Keratinocyte (primary cell): ENCODE measurements around the gene NCLN. TPM values are rescaled to one million over a fixed set of nuclear protein-coding genes. Genes with fewer than 3 reads are reported as not detected.

Experiments
- DNase-seq: peaks from one replicate; pipeline ENCODE4 v3.0.0-alpha.2; 2011; ENCODE audit warnings: low read depth, missing footprints, low spot score
- FAIRE-seq: peaks from 2 replicates; lab custom pipeline; 2011; peaks lifted over from hg19 to GRCh38; lab: Jason Lieb, UNC
- H2AFZ ChIP-seq: 2 replicates; pipeline ENCODE4 v1.6.0; 2012; ENCODE audit warnings: low read length, control low read depth, inconsistent platforms; ENCODE audit not compliant: control insufficient read depth
- H3K27ac ChIP-seq: 2 replicates; pipeline ENCODE4 v1.5.1; 2011; ENCODE audit warnings: low read length; ENCODE audit not compliant: control insufficient read depth, insufficient read depth
- H3K27me3 ChIP-seq: 3 replicates; pipeline ENCODE4 v1.6.0; 2011; ENCODE audit warnings: low read length; ENCODE audit not compliant: control insufficient read depth, insufficient read depth; ENCODE audit errors: extremely low read depth
- H3K36me3 ChIP-seq, 2 experiments: 2 replicates in 1 of 2; 3 replicates in 1 of 2; pipeline ENCODE4 v1.5.1; 2011; ENCODE audit warnings: low read length in 2 of 2, mild to moderate bottlenecking in 1 of 2; ENCODE audit not compliant: control insufficient read depth in 2 of 2, insufficient read depth in 2 of 2; ENCODE audit errors: extremely low read depth in 1 of 2
- H3K4me1 ChIP-seq: 3 replicates; pipeline ENCODE4 v1.5.1; 2011; ENCODE audit warnings: low read length; ENCODE audit not compliant: control insufficient read depth, insufficient read depth; ENCODE audit errors: extremely low read depth
- H3K4me2 ChIP-seq: 3 replicates; pipeline ENCODE4 v1.6.0; 2011; ENCODE audit warnings: low read depth, low read length; ENCODE audit not compliant: control insufficient read depth, insufficient read depth; ENCODE audit errors: extremely low read depth
- H3K4me3 ChIP-seq, 3 experiments: fragments of 200-600 bp in 1 of 3; sonication (generic) in 1 of 3; 2 replicates in 2 of 3; 3 replicates in 1 of 3; pipeline ENCODE4 v1.5.1; 2011 to 2016; ENCODE audit warnings: low read length in 3 of 3, mild to moderate bottlenecking in 3 of 3, control low read depth in 2 of 3, inconsistent platforms in 1 of 3, low read depth in 1 of 3, mixed read lengths in 1 of 3, mixed run types in 1 of 3, moderate library complexity in 1 of 3; ENCODE audit not compliant: control insufficient read depth in 2 of 3, insufficient read depth in 2 of 3; ENCODE audit errors: extremely low read depth in 1 of 3
- H3K79me2 ChIP-seq: 2 replicates; pipeline ENCODE4 v1.6.0; 2012; ENCODE audit warnings: low read length; ENCODE audit not compliant: control insufficient read depth, insufficient read depth
- H3K9ac ChIP-seq: 3 replicates; pipeline ENCODE4 v1.6.0; 2011; ENCODE audit warnings: low read length; ENCODE audit not compliant: control insufficient read depth, insufficient read depth; ENCODE audit errors: extremely low read depth
- H3K9me1 ChIP-seq: 3 replicates; pipeline ENCODE4 v1.6.0; 2011; ENCODE audit warnings: low read length; ENCODE audit not compliant: control insufficient read depth, insufficient read depth; ENCODE audit errors: extremely low read depth
- H3K9me3 ChIP-seq: 2 replicates; pipeline ENCODE4 v1.5.1; 2012; ENCODE audit warnings: low read depth, low read length; ENCODE audit not compliant: control insufficient read depth
- H4K20me1 ChIP-seq: 3 replicates; pipeline ENCODE4 v1.6.0; 2011; ENCODE audit warnings: low read length; ENCODE audit not compliant: control insufficient read depth, insufficient read depth; ENCODE audit errors: extremely low read depth
- EZH2 ChIP-seq: IDR thresholded peaks from one replicate; pipeline ENCODE4 v1.6.1; 2012; ENCODE audit warnings: inconsistent platforms, mild to moderate bottlenecking, low read length, moderate library complexity
- dilution Hi-C: fragments of 300-500 bp; cut with MboI; formaldehyde crosslinking; loops from one replicate; pipeline ENCODE4 v1.7.0; 2020; ENCODE audit warnings: low sequenced_read_pairs; ENCODE audit not compliant: extremely low pct_ligation_motif_present
- polyA plus RNA-seq, 5 experiments: library from polyadenylated mRNA; depleted of rRNA in 3 of 5; stranded (reverse) in 3 of 5; stranded (forward) in 1 of 5; unstranded in 1 of 5; fragments of >200 nt; gene quantifications; 1 replicate in 1 of 5; 2 replicates in 3 of 5; 3 replicates in 1 of 5; pipeline versions ENCODE4 v1.2.1 to v1.2.3, GENCODE V29; 2011 to 2012; ENCODE audit warnings: missing spikeins in 2 of 5, low read depth in 1 of 5, low replicate concordance in 1 of 5
- TF ChIP-seq, protein P1 (sequence below), 3 experiments: IDR thresholded peaks in 1 of 3; conservative IDR thresholded peaks in 1 of 3; optimal IDR thresholded peaks in 1 of 3; 2 replicates in 2 of 3; 3 replicates in 1 of 3; pipeline versions ENCODE3 to v1.5.1; 2011; ENCODE audit warnings: low read length in 3 of 3, mild to moderate bottlenecking in 3 of 3, moderate library complexity in 2 of 3, control low read depth in 1 of 3, inconsistent platforms in 1 of 3; ENCODE audit not compliant: insufficient read depth in 2 of 3; ENCODE audit errors: extremely low read depth in 1 of 3

NCLN gene
- polyA plus RNA-seq, 1 donor (not counting 4 experiments of a cell fraction or from before 2014, with no cell fraction given) = 40.5 TPM

DNA sequence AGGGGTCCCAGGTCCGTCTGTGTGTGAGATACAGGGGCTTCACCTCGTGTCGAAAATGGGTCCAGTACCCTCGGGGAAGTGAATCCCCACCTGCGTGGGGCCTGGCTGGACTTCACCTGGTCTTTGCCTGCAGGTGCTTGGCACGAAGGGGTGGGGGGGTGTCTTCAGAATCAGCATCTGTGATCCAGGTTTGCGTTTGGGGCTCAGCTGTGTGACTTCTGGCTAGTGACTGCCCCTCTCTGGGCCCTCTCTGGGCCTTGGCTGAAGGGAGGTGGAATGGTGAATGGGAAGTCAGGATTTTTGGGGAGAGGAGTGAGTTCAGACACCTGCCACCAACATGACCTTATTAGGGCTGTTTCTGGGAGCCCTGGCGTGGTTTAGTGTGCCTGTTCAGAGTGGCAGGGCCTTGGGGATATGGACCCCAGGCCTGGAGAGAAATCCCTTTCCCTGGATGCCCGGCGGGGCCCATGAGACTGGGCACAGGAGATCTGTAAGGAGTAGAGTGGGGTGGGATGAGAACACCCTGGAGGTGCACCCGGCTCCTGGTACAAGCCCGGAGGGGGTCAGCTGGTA lies 41.4 kb downstream of the NCLN start:
- no peak overlapping the region for H3K27ac ChIP-seq
- no peak overlapping the region for H3K4me3 ChIP-seq
- no peaks in the 10 kb centered on the region for H3K9me3 ChIP-seq
- no peak overlapping the region for H2AFZ ChIP-seq
- dilution Hi-C loops = no loop called here
- TF ChIP-seq, protein P1, sequence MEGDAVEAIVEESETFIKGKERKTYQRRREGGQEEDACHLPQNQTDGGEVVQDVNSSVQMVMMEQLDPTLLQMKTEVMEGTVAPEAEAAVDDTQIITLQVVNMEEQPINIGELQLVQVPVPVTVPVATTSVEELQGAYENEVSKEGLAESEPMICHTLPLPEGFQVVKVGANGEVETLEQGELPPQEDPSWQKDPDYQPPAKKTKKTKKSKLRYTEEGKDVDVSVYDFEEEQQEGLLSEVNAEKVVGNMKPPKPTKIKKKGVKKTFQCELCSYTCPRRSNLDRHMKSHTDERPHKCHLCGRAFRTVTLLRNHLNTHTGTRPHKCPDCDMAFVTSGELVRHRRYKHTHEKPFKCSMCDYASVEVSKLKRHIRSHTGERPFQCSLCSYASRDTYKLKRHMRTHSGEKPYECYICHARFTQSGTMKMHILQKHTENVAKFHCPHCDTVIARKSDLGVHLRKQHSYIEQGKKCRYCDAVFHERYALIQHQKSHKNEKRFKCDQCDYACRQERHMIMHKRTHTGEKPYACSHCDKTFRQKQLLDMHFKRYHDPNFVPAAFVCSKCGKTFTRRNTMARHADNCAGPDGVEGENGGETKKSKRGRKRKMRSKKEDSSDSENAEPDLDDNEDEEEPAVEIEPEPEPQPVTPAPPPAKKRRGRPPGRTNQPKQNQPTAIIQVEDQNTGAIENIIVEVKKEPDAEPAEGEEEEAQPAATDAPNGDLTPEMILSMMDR (optimal IDR thresholded peaks at IDR 0.05 in 1 of 3, IDR thresholded peaks at IDR 0.05 in 1 of 3, conservative IDR thresholded peaks at IDR 0.05 in 1 of 3; ENCODE audit: extremely low read depth in 1 of 3, insufficient read depth in 2 of 3, low read length in 3 of 3) = no peak
- no peak for TF ChIP-seq EZH2
- H3K36me3 ChIP-seq = no peaks in the 10 kb centered on the region
- H4K20me1 ChIP-seq = peaks cover 3% of the 10 kb centered on the region
- peaks cover 56% of the 10 kb centered on the region for H3K27me3 ChIP-seq
- H3K4me2 ChIP-seq = no peak overlapping the region
- no peak overlapping the region for H3K9ac ChIP-seq
- no peaks in the 10 kb centered on the region for H3K9me1 ChIP-seq
- H3K4me1 ChIP-seq = no peaks in the 10 kb centered on the region
- DNase-seq = no peak
- no peaks in the 10 kb centered on the region for H3K79me2 ChIP-seq
- FAIRE-seq = no peak

DNA sequence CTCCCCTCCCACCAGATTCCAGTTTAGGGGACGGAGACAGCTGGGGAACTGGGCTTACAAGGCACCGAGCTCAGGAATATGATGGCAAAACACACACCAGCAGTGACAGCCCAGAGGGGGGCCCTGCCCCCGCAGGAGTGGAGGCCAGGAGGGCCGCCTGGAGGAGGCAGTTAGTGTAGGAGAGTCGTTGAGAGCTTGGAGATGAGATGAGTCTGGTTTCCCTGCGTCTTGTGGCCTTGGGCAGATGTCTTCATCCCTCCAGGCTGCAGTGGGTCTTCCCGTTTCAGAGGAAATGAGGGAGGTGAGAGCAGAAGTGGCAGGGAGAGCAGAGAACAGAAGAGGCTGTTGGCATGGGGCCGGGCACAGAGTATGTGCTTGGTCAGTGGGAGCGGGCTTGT lies 43.6 kb downstream of the NCLN start:
- Histone ChIP-seq H3K36me3 (no peaks in the 10 kb centered on the region), H2AFZ (no peak overlapping the region), H3K4me2 (no peak overlapping the region), H4K20me1 (peaks cover 3% of the 10 kb centered on the region), H3K9me3 (no peaks in the 10 kb centered on the region), H3K4me1 (no peaks in the 10 kb centered on the region), H3K79me2 (no peaks in the 10 kb centered on the region), H3K27me3 (peaks cover 55% of the 10 kb centered on the region), H3K9me1 (no peaks in the 10 kb centered on the region), H3K9ac (no peak overlapping the region), H3K4me3 (no peak overlapping the region), H3K27ac (no peak overlapping the region)
- DNase-seq (no peak), FAIRE-seq (no peak)
- dilution Hi-C loops = no loop called here
- TF ChIP-seq, protein P1 (optimal IDR thresholded peaks at IDR 0.05 in 1 of 3, IDR thresholded peaks at IDR 0.05 in 1 of 3, conservative IDR thresholded peaks at IDR 0.05 in 1 of 3; ENCODE audit: extremely low read depth in 1 of 3, insufficient read depth in 2 of 3, low read length in 3 of 3) = no peak
- no peak for TF ChIP-seq EZH2
